Fibroblast of mammary gland (primary cell): ENCODE measurements around the gene LRMDA.
A peak's percentile ranks its signal among the peaks of the same experiment; 100 is the strongest.

Experiments
- DNase-seq: peaks from one replicate; pipeline ENCODE4 v3.0.0-alpha.2; 2010; ENCODE audit warnings: low read depth
- H3K4me3 ChIP-seq: 2 replicates; pipeline ENCODE4 v1.5.1; 2011; ENCODE audit warnings: low read depth, mild to moderate bottlenecking, low read length, moderate library complexity; ENCODE audit not compliant: control insufficient read depth
- CTCF ChIP-seq: conservative IDR thresholded peaks from 2 replicates; pipeline ENCODE4 v1.5.1; 2011; ENCODE audit warnings: low read depth, low read length, inconsistent platforms; ENCODE audit not compliant: control insufficient read depth, insufficient read depth

Gene LRMDA

GRCh38 chr10:76396134-76396533 is 964.7 kb downstream of the LRMDA start:
- no peak for DNase-seq
- no peak for TF ChIP-seq CTCF

GRCh38 chr10:76397181-76398042 is 966.0 kb downstream of the LRMDA start:
- H3K4me3 ChIP-seq, result no peak overlapping the region
- TF ChIP-seq CTCF, result no peak
- DNase-seq, result peak; percentile 40

More at GRCh38 chr10:76396134-76396533, 964.7 kb downstream of the LRMDA start:
- H3K4me3 ChIP-seq, result no peak overlapping the region

GRCh38 chr10:76398043-76398710 is 966.8 kb downstream of the LRMDA start:
- no peak overlapping the region for H3K4me3 ChIP-seq
- TF ChIP-seq CTCF, result no peak

GRCh38 chr10:76399226-76399625 is 967.8 kb downstream of the LRMDA start:
- no peak overlapping the region for H3K4me3 ChIP-seq
- no peak for TF ChIP-seq CTCF
- DNase-seq, result no peak

More at GRCh38 chr10:76398043-76398710, 966.8 kb downstream of the LRMDA start:
- DNase-seq, result peak; percentile 3

GRCh38 chr10:76401006-76401405 is 969.6 kb downstream of the LRMDA start:
- no peak overlapping the region for H3K4me3 ChIP-seq
- no peak for TF ChIP-seq CTCF
- peak; percentile 11 for DNase-seq

- no peak for TF ChIP-seq CTCF
- no peak overlapping the region for H3K4me3 ChIP-seq
- DNase-seq, result peak; percentile 68
These were observed 972.5 kb downstream of the LRMDA start for GRCh38 chr10:76403912-76404311.
